Measurements from ENCODE around the gene P4HB. TPM values are rescaled to one million over a fixed set of nuclear protein-coding genes. Genes with fewer than 3 reads are reported as not detected.

The P4HB gene
- total RNA-seq, 1 donor from 2014 or later, result 463 TPM

DNA sequence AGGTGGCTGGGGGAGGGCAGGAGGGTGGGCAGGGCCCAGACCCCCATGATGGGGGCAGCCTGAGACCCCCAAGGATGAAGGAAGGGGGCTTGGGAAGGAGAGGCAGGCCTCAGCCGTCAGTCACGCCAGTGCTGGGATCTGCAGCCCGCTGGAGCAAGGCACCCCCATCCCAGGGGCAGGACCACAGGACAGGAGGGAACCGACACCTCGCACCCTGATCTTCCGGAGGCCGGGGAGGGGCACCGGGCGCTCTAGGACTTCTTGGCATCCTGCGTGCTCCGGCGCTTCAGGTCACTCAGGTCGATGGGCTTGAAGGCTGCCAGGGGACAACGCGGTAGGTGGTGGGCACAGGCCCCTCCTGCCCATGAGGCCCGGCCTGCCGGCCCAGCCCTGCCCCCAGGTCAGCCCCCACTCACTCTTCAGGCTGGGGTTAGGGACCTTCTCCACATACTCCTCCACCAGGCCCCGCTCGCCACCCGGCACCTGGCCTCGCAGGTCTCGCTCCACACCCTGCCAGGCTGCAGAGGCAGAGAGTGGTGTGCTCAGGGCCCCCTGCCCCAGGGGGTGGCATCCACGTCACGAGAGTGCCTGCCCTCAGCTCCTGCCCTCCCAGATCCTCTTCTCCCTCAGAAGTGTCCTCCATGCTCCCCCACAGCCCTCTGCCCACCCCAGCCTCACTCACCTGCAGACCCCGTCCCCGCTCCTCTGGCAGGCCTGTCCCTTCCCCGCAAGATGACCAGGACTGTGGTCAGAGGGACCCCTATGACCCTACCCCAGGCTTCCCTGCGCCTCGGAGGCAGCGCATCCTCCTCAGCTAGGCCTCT is 37.1 kb downstream of the P4HB start:
- Histone ChIP-seq H3K9me3 (no peaks in the 10 kb centered on the region), H3K27me3 (no peaks in the 10 kb centered on the region), H3K4me1 (peaks cover 34% of the 10 kb centered on the region), H3K36me3 (peaks cover 0 to 4% of the 10 kb centered on the region in 2 donors), H3K27ac (peak overlapping the region; percentile 17), H3K4me3 (no peak overlapping the region)
- no peak for DNase-seq (ENCODE audit: extremely low spot score in 2 of 2)
- intact Hi-C loops (cut with DNase I), result no loop called here
- TF ChIP-seq, protein P1, sequence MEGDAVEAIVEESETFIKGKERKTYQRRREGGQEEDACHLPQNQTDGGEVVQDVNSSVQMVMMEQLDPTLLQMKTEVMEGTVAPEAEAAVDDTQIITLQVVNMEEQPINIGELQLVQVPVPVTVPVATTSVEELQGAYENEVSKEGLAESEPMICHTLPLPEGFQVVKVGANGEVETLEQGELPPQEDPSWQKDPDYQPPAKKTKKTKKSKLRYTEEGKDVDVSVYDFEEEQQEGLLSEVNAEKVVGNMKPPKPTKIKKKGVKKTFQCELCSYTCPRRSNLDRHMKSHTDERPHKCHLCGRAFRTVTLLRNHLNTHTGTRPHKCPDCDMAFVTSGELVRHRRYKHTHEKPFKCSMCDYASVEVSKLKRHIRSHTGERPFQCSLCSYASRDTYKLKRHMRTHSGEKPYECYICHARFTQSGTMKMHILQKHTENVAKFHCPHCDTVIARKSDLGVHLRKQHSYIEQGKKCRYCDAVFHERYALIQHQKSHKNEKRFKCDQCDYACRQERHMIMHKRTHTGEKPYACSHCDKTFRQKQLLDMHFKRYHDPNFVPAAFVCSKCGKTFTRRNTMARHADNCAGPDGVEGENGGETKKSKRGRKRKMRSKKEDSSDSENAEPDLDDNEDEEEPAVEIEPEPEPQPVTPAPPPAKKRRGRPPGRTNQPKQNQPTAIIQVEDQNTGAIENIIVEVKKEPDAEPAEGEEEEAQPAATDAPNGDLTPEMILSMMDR (IDR thresholded peaks at IDR 0.05), result no peak
- TF ChIP-seq POLR2A (IDR thresholded peaks at IDR 0.05) (no peak), POLR2AphosphoS5 (IDR thresholded peaks at IDR 0.05; ENCODE audit: insufficient read depth in 1 of 2, low read depth in 1 of 2) (no peak)

DNA sequence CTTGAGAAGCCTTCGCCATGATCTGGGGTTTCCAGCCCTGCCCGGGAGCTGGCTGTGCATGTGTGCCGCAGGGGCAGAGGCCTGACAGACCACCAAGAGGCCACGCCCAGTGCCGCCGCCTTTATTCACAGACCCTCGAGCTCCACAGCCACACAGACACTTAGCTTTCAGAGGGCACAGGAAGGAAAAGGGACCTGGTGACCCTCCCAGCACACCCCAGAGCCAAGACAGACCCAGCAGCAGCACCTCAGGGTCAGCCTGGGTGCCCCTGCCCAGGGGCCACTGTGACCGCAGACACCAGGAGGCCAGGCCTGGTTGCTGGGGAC is 38.1 kb downstream of the P4HB start:
- Histone ChIP-seq H3K4me3 (no peak overlapping the region), H3K27me3 (no peaks in the 10 kb centered on the region), H3K27ac (peak overlapping the region; percentile 17), H3K4me1 (peaks cover 30% of the 10 kb centered on the region), H3K9me3 (no peaks in the 10 kb centered on the region), H3K36me3 (peaks cover 0 to 4% of the 10 kb centered on the region in 2 donors)
- DNase-seq (ENCODE audit: extremely low spot score in 2 of 2), result no peak
- TF ChIP-seq, protein P1 (IDR thresholded peaks at IDR 0.05), result no peak
- TF ChIP-seq POLR2AphosphoS5 (IDR thresholded peaks at IDR 0.05; ENCODE audit: insufficient read depth in 1 of 2, low read depth in 1 of 2) (no peak), POLR2A (IDR thresholded peaks at IDR 0.05) (no peak)
- intact Hi-C loops (cut with DNase I), result no loop called here

DNA sequence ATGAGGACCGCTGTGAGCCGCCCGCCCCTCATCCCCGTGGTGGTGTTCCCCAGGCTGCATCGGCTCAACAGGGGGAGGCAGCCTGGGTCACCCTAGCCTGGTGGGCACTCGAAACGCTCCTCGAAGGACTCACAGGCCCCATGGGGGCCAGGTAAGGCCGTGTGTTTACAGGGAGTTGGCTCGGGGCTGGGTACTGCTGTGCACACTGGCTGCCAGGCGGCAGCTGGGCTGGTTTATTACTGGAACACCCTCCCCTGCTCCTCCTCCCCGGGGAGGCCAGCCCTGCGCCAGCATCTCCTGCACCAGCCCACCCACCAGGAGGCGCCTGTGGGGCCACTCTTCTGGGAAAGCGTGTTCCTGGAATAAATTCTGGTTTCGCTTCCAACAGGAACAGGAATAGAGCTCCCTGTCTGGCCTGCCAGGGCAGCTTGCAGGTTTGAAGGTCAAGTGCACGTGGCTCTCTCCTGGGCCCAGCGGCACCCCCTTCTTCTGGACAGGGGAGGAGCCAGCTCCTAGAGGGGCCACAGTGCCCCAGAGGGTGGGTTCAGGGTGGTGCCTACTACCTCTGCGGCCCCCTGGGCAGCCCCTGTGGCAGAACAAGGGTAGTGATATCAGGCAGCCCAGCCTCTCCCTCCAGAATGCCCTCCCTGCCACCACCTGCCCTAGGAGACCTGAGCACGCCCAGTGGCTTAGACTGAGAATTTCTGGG is 38.6 kb downstream of the P4HB start:
- no peaks in the 10 kb centered on the region for H3K9me3 ChIP-seq
- H3K27ac ChIP-seq, result peak overlapping the region; percentile 18
- no peak for DNase-seq (ENCODE audit: extremely low spot score in 2 of 2)
- H3K4me1 ChIP-seq, result peaks cover 30% of the 10 kb centered on the region
- no peaks in the 10 kb centered on the region for H3K27me3 ChIP-seq
- no peak overlapping the region for H3K4me3 ChIP-seq
- peaks cover 0 to 4% of the 10 kb centered on the region in 2 donors for H3K36me3 ChIP-seq
- TF ChIP-seq POLR2AphosphoS5 (IDR thresholded peaks at IDR 0.05; ENCODE audit: insufficient read depth in 1 of 2, low read depth in 1 of 2), result peak; percentile 64 to 85
- TF ChIP-seq, protein P1 (IDR thresholded peaks at IDR 0.05), result peak; percentile 10 to 29 (median 20)
- no peak for TF ChIP-seq POLR2A (IDR thresholded peaks at IDR 0.05)
- intact Hi-C loops (cut with DNase I), result no loop called here

DNA sequence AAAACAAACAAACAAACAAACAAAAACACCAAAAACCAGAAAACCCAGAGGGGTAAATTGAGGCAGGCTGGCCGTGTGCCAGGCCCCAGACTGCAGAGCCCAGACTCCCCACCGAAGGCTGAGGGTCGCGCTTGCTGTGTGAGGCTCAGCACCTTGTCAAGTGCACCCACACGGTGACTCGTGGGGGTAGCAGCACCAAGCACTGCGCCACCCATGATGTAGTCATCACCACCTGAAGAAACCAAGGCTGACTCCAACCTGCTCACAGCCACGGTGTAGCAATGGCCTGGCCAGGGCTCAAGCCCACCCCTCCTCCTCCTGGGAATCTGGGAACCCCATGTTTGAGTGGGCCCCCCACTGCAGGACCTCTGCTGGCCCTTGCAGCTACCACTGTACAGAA is 39.2 kb downstream of the P4HB start:
- H3K27me3 ChIP-seq, result no peaks in the 10 kb centered on the region
- H3K27ac ChIP-seq, result peak overlapping the region; percentile 18
- intact Hi-C loops (cut with DNase I), result no loop called here
- H3K9me3 ChIP-seq, result no peaks in the 10 kb centered on the region
- no peak for TF ChIP-seq POLR2AphosphoS5 (IDR thresholded peaks at IDR 0.05; ENCODE audit: insufficient read depth in 1 of 2, low read depth in 1 of 2)
- TF ChIP-seq, protein P1 (IDR thresholded peaks at IDR 0.05), result no peak
- TF ChIP-seq POLR2A (IDR thresholded peaks at IDR 0.05), result no peak
- peaks cover 30% of the 10 kb centered on the region for H3K4me1 ChIP-seq
- no peak overlapping the region for H3K4me3 ChIP-seq
- peaks cover 0 to 4% of the 10 kb centered on the region in 2 donors for H3K36me3 ChIP-seq
- DNase-seq (ENCODE audit: extremely low spot score in 2 of 2), result no peak

- no peaks in the 10 kb centered on the region for H3K9me3 ChIP-seq
- H3K36me3 ChIP-seq, result peaks cover 0 to 4% of the 10 kb centered on the region in 2 donors
- H3K27me3 ChIP-seq, result no peaks in the 10 kb centered on the region
- DNase-seq (ENCODE audit: extremely low spot score in 2 of 2), result no peak
- peaks cover 30% of the 10 kb centered on the region for H3K4me1 ChIP-seq
- intact Hi-C loops (cut with DNase I), result no loop called here
- no peak overlapping the region for H3K4me3 ChIP-seq
- no peak overlapping the region for H3K27ac ChIP-seq
- TF ChIP-seq POLR2AphosphoS5 (IDR thresholded peaks at IDR 0.05; ENCODE audit: insufficient read depth in 1 of 2, low read depth in 1 of 2) (no peak), POLR2A (IDR thresholded peaks at IDR 0.05) (no peak)
- TF ChIP-seq, protein P1 (IDR thresholded peaks at IDR 0.05), result no peak
Measured at GRCh38 chr17:81819708-81820107, 40.6 kb downstream of the P4HB start.

Measured in vagina (tissue), 2 donors.